ENCODE measurements around the gene MRAP2. TPM values are rescaled to one million over a fixed set of nuclear protein-coding genes. Genes with fewer than 3 reads are reported as not detected.
"Not testable (repeated sequence)": the region's sequence is repeated elsewhere in the genome, so short reads cannot be mapped to it uniquely, and the experiment has no call there.

MRAP2 gene
- total RNA-seq, 2 experiments from 2014 or later = not detected

GRCh38 chr6:84068873-84069272, 35.3 kb downstream of the MRAP2 start:
- CTCF ChIA-PET, POLR2A ChIA-PET: not testable (repeated sequence)

DNA sequence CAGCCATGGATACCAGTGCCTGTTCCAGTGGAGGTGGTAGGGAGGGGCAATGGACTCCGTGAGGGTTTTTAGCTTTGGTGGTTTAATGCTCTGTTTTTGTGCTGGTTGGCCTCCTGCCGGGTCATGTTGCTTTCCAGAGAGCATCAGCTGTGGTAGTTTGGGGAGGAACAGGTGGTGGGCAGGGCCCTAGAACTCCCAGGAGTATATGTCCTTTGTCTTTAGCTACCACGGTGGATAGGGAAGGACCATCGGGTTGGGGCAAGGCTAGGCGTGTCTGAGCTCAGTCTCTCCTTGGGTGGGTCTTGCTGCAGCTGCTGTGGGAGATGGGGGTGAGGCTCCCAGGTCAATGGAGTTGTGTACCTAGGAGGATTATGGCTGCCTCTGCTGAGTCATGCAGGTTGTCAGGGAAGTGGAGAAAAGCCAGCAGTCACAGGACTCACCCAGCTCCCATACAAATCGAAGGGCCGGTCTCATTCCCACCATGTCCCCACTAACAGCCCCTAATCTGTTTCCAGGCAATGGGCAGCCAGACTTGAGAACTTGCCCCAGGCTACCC, 38.9 kb downstream of the MRAP2 start:
- CTCF ChIA-PET = interaction anchor here (0.6 kb wide), 1 partner anchor 732 kb away, joined by 3 read pairs; no protein-coding TSS in a partner anchor
- POLR2A ChIA-PET = no interaction called here

DNA sequence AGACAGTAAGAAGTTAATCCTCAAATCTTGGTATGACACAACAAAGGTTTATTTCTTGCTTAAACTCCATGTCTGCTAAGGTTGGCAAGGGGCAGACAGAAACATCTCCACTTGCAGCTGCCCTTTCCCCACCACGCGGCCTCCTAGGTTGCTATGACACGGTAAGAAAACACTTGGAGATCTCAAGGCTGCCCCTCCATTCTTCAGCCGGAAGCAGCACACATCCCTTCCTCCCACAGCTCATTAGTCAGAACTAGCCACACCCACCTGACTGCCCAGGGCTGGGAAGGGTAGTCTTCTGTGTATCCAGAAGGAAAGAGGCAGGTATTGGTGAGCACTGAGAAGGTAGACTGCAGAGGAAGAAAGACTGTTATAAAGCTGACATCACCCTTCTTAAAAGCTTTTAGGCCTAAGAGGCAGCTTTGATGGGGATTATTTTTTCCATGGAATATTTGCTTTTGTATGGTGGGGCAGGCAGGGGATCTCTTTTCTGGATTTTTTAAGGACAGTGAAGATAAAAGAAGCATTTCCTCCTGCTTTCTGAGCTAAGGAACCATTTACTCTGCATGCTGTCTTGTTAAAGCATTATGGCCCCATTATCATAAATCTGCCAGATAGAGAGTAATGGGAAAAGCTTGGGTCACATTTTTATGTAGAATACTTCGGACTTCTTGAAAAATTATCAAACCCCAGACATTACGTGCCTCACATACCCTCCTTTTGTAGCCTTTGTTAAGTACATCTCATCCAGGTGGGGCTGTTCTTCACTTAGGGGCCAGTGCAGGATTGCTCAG, 41.6 kb downstream of the MRAP2 start:
- CTCF ChIA-PET = no interaction called here
- POLR2A ChIA-PET = no interaction called here

GRCh38 chr6:84077645-84078044, 44.1 kb downstream of the MRAP2 start:
- POLR2A ChIA-PET = no interaction called here
- CTCF ChIA-PET = no interaction called here

DNA sequence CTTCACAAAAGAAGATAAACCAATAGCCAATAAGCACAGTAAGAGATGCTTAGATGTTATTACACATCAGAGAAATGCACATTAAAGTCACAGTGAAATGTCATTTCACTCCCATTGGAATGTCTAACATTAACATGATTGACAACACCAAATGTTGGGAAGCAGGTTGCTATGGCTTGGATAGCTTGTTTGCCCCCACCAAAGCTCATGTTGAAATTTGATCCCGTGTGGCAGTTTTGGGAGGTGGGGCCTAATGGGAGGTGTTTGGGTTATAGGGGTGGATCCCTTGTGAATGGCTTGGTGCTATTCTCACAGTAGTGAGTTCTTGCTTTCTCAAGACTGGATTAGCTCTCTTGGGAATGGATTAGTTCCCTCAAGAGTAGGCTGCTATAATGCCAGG, 44.8 kb downstream of the MRAP2 start:
- POLR2A ChIA-PET = no interaction called here
- CTCF ChIA-PET = no interaction called here

- ChIA-PET CTCF (no interaction called here), POLR2A (no interaction called here)
These were observed 47.6 kb downstream of the MRAP2 start for GRCh38 chr6:84081222-84081621.

DNA sequence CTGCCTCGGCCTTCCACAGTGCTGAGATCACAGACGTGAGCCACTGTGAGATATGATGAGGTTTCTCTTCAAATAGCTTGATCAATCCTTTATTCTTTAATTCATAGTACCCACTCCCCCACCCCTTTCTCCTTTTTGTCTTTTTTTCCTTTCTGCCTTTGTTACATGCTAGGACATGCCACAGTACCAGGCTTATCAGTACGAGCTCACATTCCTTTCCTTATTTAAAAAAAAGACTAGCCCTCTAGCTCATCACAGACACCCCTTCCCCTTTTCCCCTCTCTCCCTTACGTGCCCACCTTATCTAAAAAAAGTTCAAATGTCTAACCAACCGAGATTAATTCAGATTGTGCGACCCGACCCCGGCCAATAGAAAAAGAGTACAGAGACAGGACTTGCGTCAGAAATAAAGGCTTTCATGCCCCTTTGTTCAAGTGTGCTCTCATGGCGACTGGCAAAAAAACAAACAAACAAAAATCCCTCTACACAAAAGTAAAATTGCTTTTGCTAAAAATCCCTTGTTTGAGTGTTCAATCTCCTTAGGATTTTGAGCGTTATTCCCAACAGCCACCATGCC, 49.2 kb downstream of the MRAP2 start:
- ChIA-PET CTCF (no interaction called here), POLR2A (no interaction called here)

GRCh38 chr6:84084705-84085104, 51.1 kb downstream of the MRAP2 start:
- CTCF ChIA-PET, POLR2A ChIA-PET: not testable (repeated sequence)

GRCh38 chr6:84086056-84086455, 52.5 kb downstream of the MRAP2 start:
- ChIA-PET POLR2A (no interaction called here), CTCF (no interaction called here)

- CTCF ChIA-PET = no interaction called here
- POLR2A ChIA-PET = no interaction called here
These were observed 53.2 kb downstream of the MRAP2 start for GRCh38 chr6:84086545-84087429.

DNA sequence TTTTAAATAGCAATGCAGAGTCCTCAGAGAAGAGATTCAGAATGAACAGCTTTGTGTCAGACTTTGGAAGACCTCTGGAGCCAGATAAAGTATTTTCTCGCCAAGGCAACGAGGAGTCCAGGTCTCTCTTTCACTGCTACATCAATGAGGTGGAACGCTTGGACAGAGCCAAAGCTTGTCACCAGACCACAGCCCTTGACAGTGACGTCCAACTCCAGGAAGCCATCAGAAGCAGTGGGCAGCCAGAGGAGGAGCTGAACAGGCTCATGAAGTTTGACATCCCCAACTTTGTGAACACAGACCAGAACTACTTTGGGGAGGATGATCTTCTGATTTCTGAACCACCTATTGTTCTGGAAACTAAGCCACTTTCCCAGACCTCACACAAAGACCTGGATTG, 55.5 kb downstream of the MRAP2 start:
- POLR2A ChIA-PET = no interaction called here
- CTCF ChIA-PET = no interaction called here

DNA sequence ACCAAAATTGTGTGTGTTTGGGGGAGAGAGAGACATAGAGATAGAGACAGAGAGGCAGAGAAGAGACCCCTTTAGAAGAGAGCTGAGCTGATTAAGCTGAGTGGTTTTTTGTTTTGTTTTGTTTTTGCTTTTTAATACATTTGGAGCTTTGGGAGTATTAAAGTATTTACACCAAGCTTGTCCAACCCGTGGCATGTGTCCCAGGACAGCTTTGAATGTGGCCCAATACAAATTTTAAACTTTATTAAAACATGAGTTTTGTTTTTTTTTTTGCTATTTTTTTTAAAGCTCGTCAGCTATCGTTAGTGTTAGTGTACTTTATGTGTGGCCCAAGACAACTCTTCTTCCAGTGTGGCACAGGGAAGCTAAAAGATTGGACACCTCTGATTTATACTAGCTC, 56.0 kb downstream of the MRAP2 start:
- ChIA-PET CTCF (no interaction called here), POLR2A (no interaction called here)

GRCh38 chr6:84093441-84094435, 60.2 kb downstream of the MRAP2 start:
- ChIA-PET CTCF (no interaction called here), POLR2A (no interaction called here)

DNA sequence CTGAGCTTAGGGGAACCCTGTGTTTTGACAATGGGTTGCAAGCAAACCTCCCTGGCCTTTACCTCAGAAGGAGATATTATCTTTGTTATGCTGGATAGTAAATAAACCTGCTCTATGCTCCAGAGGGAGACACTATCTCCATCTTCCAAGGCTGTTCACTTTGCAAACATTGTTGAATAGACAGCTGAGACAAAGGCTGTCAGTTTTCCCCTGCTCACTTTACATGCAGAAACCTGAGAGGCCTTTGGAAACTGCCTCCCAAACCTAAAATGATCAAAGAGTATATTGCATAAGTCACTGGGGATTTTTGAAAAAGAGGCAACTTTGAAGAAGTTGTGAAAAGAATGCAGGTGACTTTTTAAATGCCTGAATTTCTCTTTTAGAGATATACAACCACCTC, 61.6 kb downstream of the MRAP2 start:
- ChIA-PET CTCF (no interaction called here), POLR2A (no interaction called here)

GRCh38 chr6:84103029-84103428, 69.5 kb downstream of the MRAP2 start:
- CTCF ChIA-PET = no interaction called here

GRCh38 chr6:84105215-84105924, 71.8 kb downstream of the MRAP2 start:
- POLR2A ChIA-PET, CTCF ChIA-PET: not testable (repeated sequence)

More at GRCh38 chr6:84103029-84103428, 69.5 kb downstream of the MRAP2 start:
- POLR2A ChIA-PET = no interaction called here

DNA sequence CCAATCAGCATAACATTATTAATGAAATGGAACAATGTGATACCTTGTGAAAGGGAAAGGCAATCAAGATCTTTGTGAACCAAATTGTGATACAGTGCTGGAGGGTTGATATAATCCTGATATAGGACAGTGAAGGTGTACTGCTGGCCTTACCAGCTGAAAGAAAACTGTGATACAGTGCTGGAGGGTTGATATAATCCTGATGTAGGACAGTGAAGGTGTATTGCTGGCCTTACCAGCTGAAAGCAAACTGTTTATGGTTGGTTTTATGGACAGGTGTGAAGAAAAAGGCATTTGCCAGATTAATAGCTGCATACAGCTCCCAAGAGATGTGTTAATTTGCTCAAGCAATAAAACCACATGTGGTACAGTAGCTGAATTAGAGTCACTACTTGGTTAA, 73.9 kb downstream of the MRAP2 start:
- ChIA-PET POLR2A (no interaction called here), CTCF (no interaction called here)

GRCh38 chr6:84111351-84111750, 77.8 kb downstream of the MRAP2 start:
- CTCF ChIA-PET, POLR2A ChIA-PET: not testable (repeated sequence)

Data from activated CD8-positive, alpha-beta memory T cell treated with anti-CD3 and anti-CD28 coated beads for 36 hours (primary cell).